Measurements from ENCODE around the gene HIPK1. TPM values are rescaled to one million over a fixed set of nuclear protein-coding genes. Genes with fewer than 3 reads are reported as not detected.
A peak's percentile ranks its signal among the peaks of the same experiment; 100 is the strongest.

HIPK1 gene
- total and polyA plus RNA-seq, 8 donors, result 38.7 to 77.4 (median 45.4) TPM

DNA sequence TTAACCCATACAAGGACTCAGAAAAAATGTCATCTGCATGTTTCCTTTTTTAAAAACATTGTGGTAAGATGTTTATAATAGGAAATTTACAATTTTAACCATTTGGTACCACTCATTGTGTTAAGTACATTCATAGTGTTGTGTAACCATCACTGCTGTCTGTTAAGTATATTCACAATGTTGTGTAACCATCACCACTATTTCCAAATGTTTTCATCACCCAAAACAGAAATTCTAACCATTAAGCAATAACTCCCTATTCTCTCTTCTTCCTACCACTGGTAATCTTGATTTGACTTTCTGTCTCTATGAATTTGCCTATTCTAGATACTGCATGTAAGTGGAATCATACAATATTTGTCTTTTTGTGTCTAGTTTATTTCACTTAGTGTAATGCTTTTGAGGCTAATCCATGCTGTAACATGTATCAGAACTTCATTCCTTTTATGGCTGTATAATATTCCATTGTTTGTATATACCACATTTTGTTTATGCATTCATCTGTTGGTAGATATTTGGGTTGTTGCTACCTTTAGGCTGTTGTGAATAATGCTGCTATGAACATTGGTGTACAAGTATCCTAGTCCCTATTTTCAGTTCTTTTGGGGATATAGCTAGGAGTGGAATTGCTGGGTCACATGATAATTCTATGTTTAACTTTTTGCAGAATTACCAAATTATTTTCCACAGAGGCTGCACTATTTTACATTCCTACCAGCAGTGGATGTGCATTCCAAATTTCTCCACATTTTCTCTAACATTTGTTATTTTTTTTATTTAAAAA, 14.1 kb downstream of the HIPK1 start:
- no peak for ATAC-seq
- peak overlapping the region in 1 of 2 donors; percentile 67 for H3K27ac ChIP-seq

DNA sequence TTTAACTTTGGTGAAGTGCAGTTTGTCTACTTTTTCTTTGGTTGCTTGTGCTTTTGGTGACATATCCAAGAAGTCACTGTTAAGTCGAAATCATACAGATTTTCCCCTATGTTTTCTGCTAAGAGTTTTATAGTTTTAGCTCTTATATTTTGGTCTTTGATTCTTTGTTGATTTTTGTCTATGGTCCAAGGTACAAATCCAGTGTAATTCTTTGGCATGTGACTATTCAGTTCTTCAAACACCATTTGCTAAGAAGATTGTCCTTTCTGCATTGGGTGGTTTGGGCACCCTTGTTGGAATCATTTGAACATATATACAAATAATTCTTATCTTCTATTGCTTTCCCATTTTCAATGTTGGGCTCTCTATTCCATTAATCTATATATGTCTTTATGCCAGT, 16.2 kb downstream of the HIPK1 start:
- Histone ChIP-seq H3K4me3 (no peak overlapping the region), H3K36me3 (peaks cover 0 to 21% of the 10 kb centered on the region in 2 donors), H3K4me1 (peaks cover 26 to 66% of the 10 kb centered on the region in 2 donors), H3K27ac (no peak overlapping the region), H3K27me3 (no peaks in the 10 kb centered on the region), H3K9me3 (no peaks in the 10 kb centered on the region)
- intact Hi-C loops (cut with DNase I), result no loop called here
- TF ChIP-seq, protein P1, sequence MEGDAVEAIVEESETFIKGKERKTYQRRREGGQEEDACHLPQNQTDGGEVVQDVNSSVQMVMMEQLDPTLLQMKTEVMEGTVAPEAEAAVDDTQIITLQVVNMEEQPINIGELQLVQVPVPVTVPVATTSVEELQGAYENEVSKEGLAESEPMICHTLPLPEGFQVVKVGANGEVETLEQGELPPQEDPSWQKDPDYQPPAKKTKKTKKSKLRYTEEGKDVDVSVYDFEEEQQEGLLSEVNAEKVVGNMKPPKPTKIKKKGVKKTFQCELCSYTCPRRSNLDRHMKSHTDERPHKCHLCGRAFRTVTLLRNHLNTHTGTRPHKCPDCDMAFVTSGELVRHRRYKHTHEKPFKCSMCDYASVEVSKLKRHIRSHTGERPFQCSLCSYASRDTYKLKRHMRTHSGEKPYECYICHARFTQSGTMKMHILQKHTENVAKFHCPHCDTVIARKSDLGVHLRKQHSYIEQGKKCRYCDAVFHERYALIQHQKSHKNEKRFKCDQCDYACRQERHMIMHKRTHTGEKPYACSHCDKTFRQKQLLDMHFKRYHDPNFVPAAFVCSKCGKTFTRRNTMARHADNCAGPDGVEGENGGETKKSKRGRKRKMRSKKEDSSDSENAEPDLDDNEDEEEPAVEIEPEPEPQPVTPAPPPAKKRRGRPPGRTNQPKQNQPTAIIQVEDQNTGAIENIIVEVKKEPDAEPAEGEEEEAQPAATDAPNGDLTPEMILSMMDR (IDR thresholded peaks at IDR 0.05), result no peak
- ATAC-seq, result no peak
- DNase-seq, result no peak

More for the DNA sequence above, 14.1 kb downstream of the HIPK1 start:
- DNase-seq, result no peak
- H3K4me1 ChIP-seq, result peaks cover 22 to 81% of the 10 kb centered on the region in 2 donors
- TF ChIP-seq, protein P1 (IDR thresholded peaks at IDR 0.05), result no peak
- H3K36me3 ChIP-seq, result peaks cover 0 to 23% of the 10 kb centered on the region in 2 donors
- H3K4me3 ChIP-seq, result no peak overlapping the region
- no peaks in the 10 kb centered on the region for H3K27me3 ChIP-seq
- no peaks in the 10 kb centered on the region for H3K9me3 ChIP-seq
- intact Hi-C loops (cut with DNase I), result no loop called here

DNA sequence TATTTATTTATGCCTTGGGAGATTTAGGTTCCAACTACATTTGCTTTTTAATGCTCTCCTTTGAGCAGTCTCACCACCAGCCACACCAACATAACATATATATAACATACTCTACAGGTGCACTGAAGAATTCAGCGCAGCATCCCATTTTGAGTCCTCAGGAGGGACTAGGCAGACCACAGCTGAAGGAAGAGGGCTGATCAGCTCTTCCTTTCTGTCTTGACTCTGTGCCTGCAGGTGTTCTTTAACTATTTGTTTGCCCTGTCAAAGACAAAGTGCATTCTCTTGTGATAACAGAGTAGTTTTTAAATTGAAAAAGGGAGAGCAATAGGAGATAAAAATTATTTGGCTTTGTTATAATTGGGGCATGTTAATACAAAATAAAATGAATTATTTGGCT, 17.0 kb downstream of the HIPK1 start:
- Histone ChIP-seq H3K36me3 (peaks cover 0 to 13% of the 10 kb centered on the region in 2 donors), H3K27ac (peak overlapping the region in 1 of 2 donors; percentile 54), H3K4me1 (peaks cover 26 to 58% of the 10 kb centered on the region in 2 donors), H3K4me3 (no peak overlapping the region), H3K27me3 (no peaks in the 10 kb centered on the region), H3K9me3 (no peaks in the 10 kb centered on the region)
- ATAC-seq, result no peak
- TF ChIP-seq, protein P1 (IDR thresholded peaks at IDR 0.05), result no peak
- intact Hi-C loops (cut with DNase I), result no loop called here
- no peak for DNase-seq

DNA sequence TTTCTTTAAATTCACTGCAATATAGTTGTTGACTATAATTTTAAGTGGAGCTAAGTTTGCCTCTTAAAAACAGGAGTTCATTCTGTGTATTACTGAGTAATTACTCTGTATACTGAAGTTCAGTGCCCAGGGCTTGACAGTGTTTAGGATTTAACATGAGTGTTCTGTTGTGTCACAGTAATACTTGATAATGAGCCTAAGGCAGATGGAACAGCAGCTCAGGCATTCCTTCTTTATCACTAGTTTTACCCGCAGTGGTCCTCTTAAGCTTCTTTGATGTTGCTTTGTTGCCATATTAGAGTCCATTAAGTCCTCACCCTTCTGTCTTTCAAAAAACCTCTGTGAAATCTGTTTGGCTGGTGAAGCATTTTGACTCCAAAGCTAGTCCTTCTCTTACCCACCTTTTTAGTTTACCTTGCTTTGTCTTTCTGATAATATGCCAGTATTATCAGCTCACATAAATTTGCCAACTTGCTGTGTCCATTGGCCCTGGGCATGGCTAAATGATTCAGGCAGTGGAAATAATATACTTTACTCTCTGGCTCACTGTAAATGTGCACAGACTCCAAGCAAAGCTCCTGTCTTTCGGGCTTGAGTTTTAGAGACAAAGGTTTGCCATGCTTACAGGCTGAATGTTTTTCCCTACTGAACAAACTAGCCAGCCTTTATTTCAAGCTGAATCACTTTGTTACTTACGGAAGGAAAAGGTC, 17.7 kb downstream of the HIPK1 start:
- Histone ChIP-seq H3K36me3 (peaks cover 0 to 6% of the 10 kb centered on the region in 2 donors), H3K27me3 (no peaks in the 10 kb centered on the region), H3K4me1 (peaks cover 26 to 51% of the 10 kb centered on the region in 2 donors), H3K4me3 (no peak overlapping the region), H3K9me3 (no peaks in the 10 kb centered on the region), H3K27ac (peak overlapping the region; percentile 29 to 54)
- ATAC-seq (peak; percentile 44), DNase-seq (no peak)
- intact Hi-C loops (cut with DNase I), result no loop called here
- TF ChIP-seq, protein P1 (IDR thresholded peaks at IDR 0.05), result no peak
